ENCODE results near the gene AOPEP. TPM values are rescaled to one million over a fixed set of nuclear protein-coding genes. Genes with fewer than 3 reads are reported as not detected.

The AOPEP gene
- total RNA-seq, 1 experiment from 2014 or later = 14.4 TPM

GRCh38 chr9:94791435-94791834 lies 64.9 kb downstream of the AOPEP start (continued):
- no peak for TF ChIP-seq AFF4 (CRISPR knock-in tag; IDR thresholded peaks at IDR 0.05; ENCODE audit: borderline replicate concordance)

GRCh38 chr9:94792511-94792910 lies 66.0 kb downstream of the AOPEP start:
- Mint-ChIP-seq H3K27ac (peak overlapping the region; percentile 35; the same call in 1 of the 2 replicates), H3K27me3 (ENCODE audit: low read depth) (no peaks in the 10 kb centered on the region), H3K36me3 (peaks cover 2% of the 10 kb centered on the region), H3K9me3 (no peaks in the 10 kb centered on the region), H3K4me3 (no peak overlapping the region), H3K4me1 (no peaks in the 10 kb centered on the region)
- TF ChIP-seq ETV6 (CRISPR knock-in tag; IDR thresholded peaks at IDR 0.05) (no peak), ZNF416 (CRISPR knock-in tag; IDR thresholded peaks at IDR 0.05) (no peak)
- DNase-seq (ENCODE audit: low spot score) (no peak), ATAC-seq (no peak)
- CTCF ChIA-PET = no interaction called here
- POLR2A ChIA-PET = no interaction called here

- POLR2A ChIA-PET = no interaction called here
- no peak for ATAC-seq
- CTCF ChIA-PET = no interaction called here
- H3K27me3 Mint-ChIP-seq (ENCODE audit: low read depth) = no peaks in the 10 kb centered on the region
- no peak overlapping the region for H3K4me3 Mint-ChIP-seq
- peaks cover 2% of the 10 kb centered on the region for H3K36me3 Mint-ChIP-seq
- H3K27ac Mint-ChIP-seq = no peak overlapping the region
- H3K9me3 Mint-ChIP-seq = no peaks in the 10 kb centered on the region
- no peak for TF ChIP-seq E2F4 (CRISPR knock-in tag; IDR thresholded peaks at IDR 0.05; ENCODE audit: borderline replicate concordance, low read depth)
- no peak for TF ChIP-seq TP53 (CRISPR knock-in tag; IDR thresholded peaks at IDR 0.05)
- TF ChIP-seq IRF1 (CRISPR knock-in tag; IDR thresholded peaks at IDR 0.05) = no peak
- no peak for TF ChIP-seq TEAD1 (CRISPR knock-in tag; IDR thresholded peaks at IDR 0.05)
- TF ChIP-seq ZNF281 (CRISPR knock-in tag; IDR thresholded peaks at IDR 0.05) = no peak
- no peak for TF ChIP-seq CREB1 (CRISPR knock-in tag; IDR thresholded peaks at IDR 0.05)
- TF ChIP-seq CDX4 (CRISPR knock-in tag; IDR thresholded peaks at IDR 0.05; ENCODE audit: borderline replicate concordance) = no peak
- no peak for TF ChIP-seq ELF4 (CRISPR knock-in tag; IDR thresholded peaks at IDR 0.05; ENCODE audit: low read depth)
- TF ChIP-seq NFYB (CRISPR knock-in tag; conservative IDR thresholded peaks at IDR 0.05; ENCODE audit: low read depth) = no peak
- no peak for TF ChIP-seq OVOL2 (CRISPR knock-in tag; IDR thresholded peaks at IDR 0.05; ENCODE audit: borderline replicate concordance)
- TF ChIP-seq KAT7 (CRISPR knock-in tag; IDR thresholded peaks at IDR 0.05; ENCODE audit: borderline replicate concordance) = no peak
- TF ChIP-seq E2F5 (CRISPR knock-in tag; IDR thresholded peaks at IDR 0.05) = no peak
- TF ChIP-seq JUN (CRISPR knock-in tag; IDR thresholded peaks at IDR 0.05) = no peak
- TF ChIP-seq ZNF396 (CRISPR knock-in tag; IDR thresholded peaks at IDR 0.05; ENCODE audit: borderline replicate concordance) = no peak
- no peak for TF ChIP-seq ZBTB43 (CRISPR knock-in tag; IDR thresholded peaks at IDR 0.05)
- TF ChIP-seq ATF1 (CRISPR knock-in tag; IDR thresholded peaks at IDR 0.05) = no peak
- TF ChIP-seq E2F1 (CRISPR knock-in tag; IDR thresholded peaks at IDR 0.05) = no peak
- H3K4me1 Mint-ChIP-seq = no peaks in the 10 kb centered on the region
- DNase-seq (ENCODE audit: low spot score) = no peak
Measured at GRCh38 chr9:94794476-94795167, 68.1 kb downstream of the AOPEP start.

Measured in WTC11 (cell line).